Measurements from ENCODE around the gene KRTAP9-2.
"Not testable (repeated sequence)": the region's sequence is repeated elsewhere in the genome, so short reads cannot be mapped to it uniquely, and the experiment has no call there.

DNA sequence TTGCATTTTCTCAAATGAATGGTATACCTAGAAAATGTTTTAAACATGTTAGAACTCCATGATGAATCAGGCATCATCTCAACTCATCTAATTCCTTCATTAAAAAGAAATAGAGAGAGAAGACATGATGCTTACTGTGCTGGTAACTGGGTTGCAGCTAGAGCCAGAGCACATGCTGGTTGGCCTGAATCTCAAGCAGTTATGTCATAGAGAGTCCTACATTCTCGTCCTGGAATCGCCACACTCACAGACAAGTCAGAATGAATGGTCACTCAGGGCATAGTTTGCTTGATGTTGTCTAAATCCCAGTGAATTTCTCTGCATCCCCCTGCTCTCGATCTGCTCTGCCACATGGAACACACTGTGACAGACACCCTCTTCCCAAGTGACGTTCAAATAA is 10.7 kb downstream of the KRTAP9-2 start:
- TF ChIP-seq, protein P1, sequence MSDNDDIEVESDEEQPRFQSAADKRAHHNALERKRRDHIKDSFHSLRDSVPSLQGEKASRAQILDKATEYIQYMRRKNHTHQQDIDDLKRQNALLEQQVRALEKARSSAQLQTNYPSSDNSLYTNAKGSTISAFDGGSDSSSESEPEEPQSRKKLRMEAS (IDR thresholded peaks at IDR 0.05; ENCODE audit: insufficient read depth, insufficient read length), result not testable (repeated sequence)
- not testable (repeated sequence) for TF ChIP-seq JUN (IDR thresholded peaks at IDR 0.05; ENCODE audit: borderline replicate concordance, insufficient read depth, insufficient read length, low read depth); POLR2A (IDR thresholded peaks at IDR 0.05; ENCODE audit: low read depth, low read length); EZH2 (IDR thresholded peaks at IDR 0.05; ENCODE audit: borderline replicate concordance, low read depth, low read length, severe bottlenecking); POLR2AphosphoS5 (IDR thresholded peaks at IDR 0.05; ENCODE audit: insufficient read depth, low read depth, low read length)
- TF ChIP-seq, protein P2, sequence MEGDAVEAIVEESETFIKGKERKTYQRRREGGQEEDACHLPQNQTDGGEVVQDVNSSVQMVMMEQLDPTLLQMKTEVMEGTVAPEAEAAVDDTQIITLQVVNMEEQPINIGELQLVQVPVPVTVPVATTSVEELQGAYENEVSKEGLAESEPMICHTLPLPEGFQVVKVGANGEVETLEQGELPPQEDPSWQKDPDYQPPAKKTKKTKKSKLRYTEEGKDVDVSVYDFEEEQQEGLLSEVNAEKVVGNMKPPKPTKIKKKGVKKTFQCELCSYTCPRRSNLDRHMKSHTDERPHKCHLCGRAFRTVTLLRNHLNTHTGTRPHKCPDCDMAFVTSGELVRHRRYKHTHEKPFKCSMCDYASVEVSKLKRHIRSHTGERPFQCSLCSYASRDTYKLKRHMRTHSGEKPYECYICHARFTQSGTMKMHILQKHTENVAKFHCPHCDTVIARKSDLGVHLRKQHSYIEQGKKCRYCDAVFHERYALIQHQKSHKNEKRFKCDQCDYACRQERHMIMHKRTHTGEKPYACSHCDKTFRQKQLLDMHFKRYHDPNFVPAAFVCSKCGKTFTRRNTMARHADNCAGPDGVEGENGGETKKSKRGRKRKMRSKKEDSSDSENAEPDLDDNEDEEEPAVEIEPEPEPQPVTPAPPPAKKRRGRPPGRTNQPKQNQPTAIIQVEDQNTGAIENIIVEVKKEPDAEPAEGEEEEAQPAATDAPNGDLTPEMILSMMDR (IDR thresholded peaks at IDR 0.05; ENCODE audit: extremely low read depth in 1 of 2, insufficient read depth in 1 of 2, low read depth in 1 of 2, low read length in 2 of 2), result not testable (repeated sequence)
